HEK293 (cell line): Measurements from ENCODE around the gene PDZRN4.

Experiments
- CTCF ChIA-PET: fragments of 350-600 bp; formaldehyde crosslinking; extraction: SDS; loops from one replicate; lab custom pipeline; 2021; ENCODE audit warnings: antibody characterized with exemption; lab: Yijun Ruan, JAX
- POLR2A ChIA-PET: fragments of 300-600 bp; formaldehyde crosslinking; extraction: SDS; loops from one replicate; lab custom pipeline; 2020; ENCODE audit warnings: antibody characterized with exemption, inconsistent platforms; lab: Yijun Ruan, JAX
- H3K27ac ChIP-seq: fragments of 200-500 bp; sonication (Bioruptor generic); 2 replicates; pipeline ENCODE4 v1.5.1; 2014; ENCODE audit warnings: low read depth, low read length, control low read depth, inconsistent platforms; ENCODE audit errors: extremely low read depth
- H3K36me3 ChIP-seq, 2 experiments: fragments of 200-500 bp in 1 of 2; sonication (Bioruptor generic) in 1 of 2; 1 replicate in 1 of 2; 2 replicates in 1 of 2; pipeline ENCODE4 v1.5.1; 2014 to 2017; ENCODE audit warnings: inconsistent platforms in 2 of 2, low read length in 2 of 2; ENCODE audit not compliant: control insufficient read depth in 2 of 2, insufficient read depth in 1 of 2
- H3K4me1 ChIP-seq: fragments of 200-500 bp; sonication (Bioruptor generic); 2 replicates; pipeline ENCODE4 v1.5.1; 2014; ENCODE audit warnings: mild to moderate bottlenecking, low read length, inconsistent platforms; ENCODE audit not compliant: control insufficient read depth, insufficient read depth
- H3K4me3 ChIP-seq: 2 replicates; pipeline ENCODE4 v1.5.1; 2011; ENCODE audit warnings: low read depth, mild to moderate bottlenecking, control low read depth, low read length, moderate library complexity
- H3K9me3 ChIP-seq: fragments of 200-500 bp; sonication (Bioruptor generic); 2 replicates; pipeline ENCODE4 v1.5.1; 2014; ENCODE audit warnings: low read depth, low read length, inconsistent platforms; ENCODE audit not compliant: control insufficient read depth, insufficient read depth
- ATF2 ChIP-seq: fragments of 450-650 bp; formaldehyde crosslinking; IDR thresholded peaks from 2 replicates; pipeline ENCODE4 v1.5.1; 2016; ENCODE audit warnings: missing biosample characterization, missing genetic modification characterization, low read depth
- GFI1B ChIP-seq: fragments of 450-650 bp; formaldehyde crosslinking; IDR thresholded peaks from 2 replicates; pipeline ENCODE4 v1.5.1; 2016; ENCODE audit warnings: missing biosample characterization, missing genetic modification characterization
- KLF1 ChIP-seq: fragments of 450-650 bp; formaldehyde crosslinking; IDR thresholded peaks from 2 replicates; pipeline ENCODE4 v1.5.1; 2016; ENCODE audit warnings: missing biosample characterization, missing genetic modification characterization
- MZF1 ChIP-seq: fragments of 450-650 bp; formaldehyde crosslinking; IDR thresholded peaks from 2 replicates; pipeline ENCODE4 v1.5.1; 2017; ENCODE audit warnings: missing biosample characterization, missing genetic modification characterization, borderline replicate concordance
- SCRT1 ChIP-seq: fragments of 450-650 bp; formaldehyde crosslinking; IDR thresholded peaks from 2 replicates; pipeline ENCODE4 v1.5.1; 2016; ENCODE audit warnings: missing biosample characterization, missing genetic modification characterization, borderline replicate concordance
- SCRT2 ChIP-seq: fragments of 450-650 bp; formaldehyde crosslinking; IDR thresholded peaks from 2 replicates; pipeline ENCODE4 v1.5.1; 2016; ENCODE audit warnings: missing biosample characterization, missing genetic modification characterization
- TRIM28 ChIP-seq: IDR thresholded peaks from 2 replicates; pipeline ENCODE4 v1.6.1; 2011; ENCODE audit warnings: low read length, control low read depth, borderline replicate concordance
- YY2 ChIP-seq: fragments of 450-650 bp; formaldehyde crosslinking; IDR thresholded peaks from 2 replicates; pipeline ENCODE4 v1.5.1; 2016; ENCODE audit warnings: missing biosample characterization, missing genetic modification characterization
- ZBTB11 ChIP-seq: fragments of 450-650 bp; formaldehyde crosslinking; conservative IDR thresholded peaks from 2 replicates; pipeline ENCODE4 v1.5.1; 2016; ENCODE audit warnings: low read depth, missing biosample characterization, missing genetic modification characterization
- ZNF184 ChIP-seq: fragments of 450-650 bp; IDR thresholded peaks from 2 replicates; pipeline ENCODE4 v1.5.1; 2018; ENCODE audit warnings: missing biosample characterization, mild to moderate bottlenecking, missing genetic modification characterization
- ZNF211 ChIP-seq: fragments of 450-650 bp; formaldehyde crosslinking; IDR thresholded peaks from 2 replicates; pipeline ENCODE4 v1.5.1; 2016; ENCODE audit warnings: low read depth, missing biosample characterization, missing genetic modification characterization
- ZNF391 ChIP-seq: fragments of 450-650 bp; formaldehyde crosslinking; IDR thresholded peaks from 2 replicates; pipeline ENCODE4 v1.5.1; 2016; ENCODE audit warnings: low read depth, missing biosample characterization, missing genetic modification characterization, borderline replicate concordance
- ZNF404 ChIP-seq: fragments of 450-650 bp; formaldehyde crosslinking; IDR thresholded peaks from 2 replicates; pipeline ENCODE4 v1.5.1; 2017; ENCODE audit warnings: missing biosample characterization, missing genetic modification characterization
- ZNF426 ChIP-seq: fragments of 450-650 bp; formaldehyde crosslinking; IDR thresholded peaks from 2 replicates; pipeline ENCODE4 v1.5.1; 2017; ENCODE audit warnings: missing biosample characterization, missing genetic modification characterization, mild to moderate bottlenecking, inconsistent platforms, moderate library complexity
- ZNF488 ChIP-seq: fragments of 450-650 bp; formaldehyde crosslinking; IDR thresholded peaks from 2 replicates; pipeline ENCODE4 v1.5.1; 2016; ENCODE audit warnings: missing biosample characterization, missing genetic modification characterization
- ZNF571 ChIP-seq: fragments of 450-650 bp; formaldehyde crosslinking; IDR thresholded peaks from 2 replicates; pipeline ENCODE4 v1.5.0; 2017; ENCODE audit warnings: missing biosample characterization, missing genetic modification characterization
- ZNF623 ChIP-seq: fragments of 450-650 bp; formaldehyde crosslinking; IDR thresholded peaks from 2 replicates; pipeline ENCODE4 v1.5.1; 2016; ENCODE audit warnings: missing biosample characterization, missing genetic modification characterization
- ZNF626 ChIP-seq: fragments of 450-650 bp; sonication (Bioruptor Pico); formaldehyde crosslinking; IDR thresholded peaks from 2 replicates; pipeline ENCODE4 v1.5.1; 2018; ENCODE audit warnings: missing biosample characterization, missing genetic modification characterization, inconsistent platforms
- ZNF692 ChIP-seq: fragments of 450-650 bp; formaldehyde crosslinking; IDR thresholded peaks from 2 replicates; pipeline ENCODE4 v1.5.1; 2016; ENCODE audit warnings: missing biosample characterization, missing genetic modification characterization
- ZSCAN16 ChIP-seq: fragments of 450-650 bp; formaldehyde crosslinking; IDR thresholded peaks from 2 replicates; pipeline ENCODE4 v1.5.1; 2016; ENCODE audit warnings: missing biosample characterization, missing genetic modification characterization
- TF ChIP-seq, protein P1 (sequence below): fragments of 450-650 bp; formaldehyde crosslinking; IDR thresholded peaks from 2 replicates; pipeline ENCODE4 v1.5.1; 2016; ENCODE audit warnings: missing biosample characterization, missing genetic modification characterization, borderline replicate concordance
- TF ChIP-seq, protein P2 (sequence below): fragments of 450-650 bp; formaldehyde crosslinking; IDR thresholded peaks from 2 replicates; pipeline ENCODE4 v1.5.1; 2017; ENCODE audit warnings: missing biosample characterization, missing genetic modification characterization

Gene PDZRN4

GRCh38 chr12:41141104-41141503 lies 47.0 kb upstream of the PDZRN4 start (continued):
- TF ChIP-seq ZNF571 (tag by site-specific recombination) (no peak), ZBTB11 (tag by site-specific recombination) (no peak)

DNA sequence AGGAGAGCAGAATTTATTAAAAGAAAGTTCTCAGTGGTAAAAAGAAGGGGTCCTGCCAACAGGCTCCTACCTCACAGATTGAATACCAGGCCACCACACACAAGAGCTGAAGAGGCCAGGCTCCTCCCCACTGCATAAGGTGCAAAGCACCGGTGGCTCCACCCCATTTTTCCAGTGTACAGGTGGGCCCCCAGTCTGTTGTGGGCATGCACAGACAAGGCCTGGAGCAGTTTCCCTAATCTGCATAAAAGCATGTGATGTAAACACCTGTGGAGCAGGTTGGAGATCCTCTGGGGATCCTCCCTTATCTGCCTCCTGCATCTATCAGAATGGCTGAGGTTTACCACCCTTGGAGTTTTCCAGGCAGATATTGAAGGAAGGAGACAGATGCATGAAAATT lies 45.7 kb upstream of the PDZRN4 start:
- ChIA-PET POLR2A (no interaction called here), CTCF (no interaction called here)
- no peaks in the 10 kb centered on the region for H3K4me1 ChIP-seq
- no peak overlapping the region for H3K4me3 ChIP-seq
- H3K27ac ChIP-seq, result no peak overlapping the region
- no peaks in the 10 kb centered on the region for H3K9me3 ChIP-seq
- no peaks in the 10 kb centered on the region for H3K36me3 ChIP-seq
- TF ChIP-seq ZNF571 (tag by site-specific recombination), result no peak
- TF ChIP-seq SCRT1 (tag by site-specific recombination), result 0 out of 2 replicates have a peak, but pooled peaks have one; percentile 21
- TF ChIP-seq TRIM28, result no peak
- TF ChIP-seq KLF1, result no peak
- TF ChIP-seq SCRT2, result peak; percentile 73
- TF ChIP-seq, protein P1, sequence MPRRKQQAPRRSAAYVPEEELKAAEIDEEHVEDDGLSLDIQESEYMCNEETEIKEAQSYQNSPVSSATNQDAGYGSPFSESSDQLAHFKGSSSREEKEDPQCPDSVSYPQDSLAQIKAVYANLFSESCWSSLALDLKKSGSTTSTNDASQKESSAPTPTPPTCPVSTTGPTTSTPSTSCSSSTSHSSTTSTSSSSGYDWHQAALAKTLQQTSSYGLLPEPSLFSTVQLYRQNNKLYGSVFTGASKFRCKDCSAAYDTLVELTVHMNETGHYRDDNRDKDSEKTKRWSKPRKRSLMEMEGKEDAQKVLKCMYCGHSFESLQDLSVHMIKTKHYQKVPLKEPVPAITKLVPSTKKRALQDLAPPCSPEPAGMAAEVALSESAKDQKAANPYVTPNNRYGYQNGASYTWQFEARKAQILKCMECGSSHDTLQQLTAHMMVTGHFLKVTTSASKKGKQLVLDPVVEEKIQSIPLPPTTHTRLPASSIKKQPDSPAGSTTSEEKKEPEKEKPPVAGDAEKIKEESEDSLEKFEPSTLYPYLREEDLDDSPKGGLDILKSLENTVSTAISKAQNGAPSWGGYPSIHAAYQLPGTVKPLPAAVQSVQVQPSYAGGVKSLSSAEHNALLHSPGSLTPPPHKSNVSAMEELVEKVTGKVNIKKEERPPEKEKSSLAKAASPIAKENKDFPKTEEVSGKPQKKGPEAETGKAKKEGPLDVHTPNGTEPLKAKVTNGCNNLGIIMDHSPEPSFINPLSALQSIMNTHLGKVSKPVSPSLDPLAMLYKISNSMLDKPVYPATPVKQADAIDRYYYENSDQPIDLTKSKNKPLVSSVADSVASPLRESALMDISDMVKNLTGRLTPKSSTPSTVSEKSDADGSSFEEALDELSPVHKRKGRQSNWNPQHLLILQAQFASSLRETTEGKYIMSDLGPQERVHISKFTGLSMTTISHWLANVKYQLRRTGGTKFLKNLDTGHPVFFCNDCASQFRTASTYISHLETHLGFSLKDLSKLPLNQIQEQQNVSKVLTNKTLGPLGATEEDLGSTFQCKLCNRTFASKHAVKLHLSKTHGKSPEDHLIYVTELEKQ (tag by site-specific recombination), result no peak
- TF ChIP-seq MZF1 (tag by site-specific recombination), result no peak
- no peak for TF ChIP-seq ZNF211

DNA sequence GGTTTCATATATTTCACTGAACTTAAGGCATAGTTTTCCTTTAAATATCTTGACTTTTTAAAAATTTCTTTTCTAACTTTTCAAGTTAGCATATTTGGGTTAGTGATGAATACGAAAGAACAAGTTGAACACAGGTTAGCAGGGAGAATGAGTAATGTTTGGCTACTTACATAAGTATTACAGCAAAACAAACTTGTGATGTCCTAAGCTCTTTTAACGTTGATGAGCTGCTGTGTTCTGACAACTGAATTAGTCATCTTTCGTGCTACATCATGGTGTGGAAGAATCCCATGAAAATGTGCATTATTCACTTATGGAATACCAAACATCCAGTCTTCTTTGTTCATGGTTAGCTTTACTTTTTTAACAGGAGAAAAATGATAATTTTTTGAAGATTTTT lies 36.3 kb upstream of the PDZRN4 start:
- POLR2A ChIA-PET, result no interaction called here
- no peak overlapping the region for H3K4me3 ChIP-seq
- H3K9me3 ChIP-seq, result no peaks in the 10 kb centered on the region
- H3K4me1 ChIP-seq, result no peaks in the 10 kb centered on the region
- no peaks in the 10 kb centered on the region for H3K36me3 ChIP-seq
- H3K27ac ChIP-seq, result no peak overlapping the region
- CTCF ChIA-PET, result interaction anchor here (0.6 to 0.7 kb wide), 2 partner anchors 12 to 883 kb away, joined by 3 read pairs; no protein-coding TSS in a partner anchor
- TF ChIP-seq ZNF426 (tag by site-specific recombination) (no peak), ZNF692 (tag by site-specific recombination) (no peak), ZNF391 (tag by site-specific recombination) (no peak), GFI1B (no peak), ZNF623 (tag by site-specific recombination) (no peak), YY2 (tag by site-specific recombination) (no peak), ATF2 (no peak), ZNF488 (tag by site-specific recombination) (no peak), ZNF184 (tag by site-specific recombination) (no peak), ZNF404 (tag by site-specific recombination) (no peak), ZSCAN16 (tag by site-specific recombination) (no peak), ZNF626 (tag by site-specific recombination) (no peak)
- TF ChIP-seq, protein P2, sequence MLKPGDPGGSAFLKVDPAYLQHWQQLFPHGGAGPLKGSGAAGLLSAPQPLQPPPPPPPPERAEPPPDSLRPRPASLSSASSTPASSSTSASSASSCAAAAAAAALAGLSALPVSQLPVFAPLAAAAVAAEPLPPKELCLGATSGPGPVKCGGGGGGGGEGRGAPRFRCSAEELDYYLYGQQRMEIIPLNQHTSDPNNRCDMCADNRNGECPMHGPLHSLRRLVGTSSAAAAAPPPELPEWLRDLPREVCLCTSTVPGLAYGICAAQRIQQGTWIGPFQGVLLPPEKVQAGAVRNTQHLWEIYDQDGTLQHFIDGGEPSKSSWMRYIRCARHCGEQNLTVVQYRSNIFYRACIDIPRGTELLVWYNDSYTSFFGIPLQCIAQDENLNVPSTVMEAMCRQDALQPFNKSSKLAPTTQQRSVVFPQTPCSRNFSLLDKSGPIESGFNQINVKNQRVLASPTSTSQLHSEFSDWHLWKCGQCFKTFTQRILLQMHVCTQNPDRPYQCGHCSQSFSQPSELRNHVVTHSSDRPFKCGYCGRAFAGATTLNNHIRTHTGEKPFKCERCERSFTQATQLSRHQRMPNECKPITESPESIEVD (tag by site-specific recombination), result no peak
